CD1c-positive myeloid dendritic cell (primary cell): ENCODE data around the gene MINDY3.
A peak's percentile ranks its signal among the peaks of the same experiment; 100 is the strongest.
"Not testable (repeated sequence)": the region's sequence is repeated elsewhere in the genome, so short reads cannot be mapped to it uniquely, and the experiment has no call there.

ENCODE experiments used
- DNase-seq: peaks from one replicate; pipeline ENCODE4 v3.0.0-alpha.2; 2016; ENCODE audit errors: extremely low spot score

The MINDY3 gene

DNA sequence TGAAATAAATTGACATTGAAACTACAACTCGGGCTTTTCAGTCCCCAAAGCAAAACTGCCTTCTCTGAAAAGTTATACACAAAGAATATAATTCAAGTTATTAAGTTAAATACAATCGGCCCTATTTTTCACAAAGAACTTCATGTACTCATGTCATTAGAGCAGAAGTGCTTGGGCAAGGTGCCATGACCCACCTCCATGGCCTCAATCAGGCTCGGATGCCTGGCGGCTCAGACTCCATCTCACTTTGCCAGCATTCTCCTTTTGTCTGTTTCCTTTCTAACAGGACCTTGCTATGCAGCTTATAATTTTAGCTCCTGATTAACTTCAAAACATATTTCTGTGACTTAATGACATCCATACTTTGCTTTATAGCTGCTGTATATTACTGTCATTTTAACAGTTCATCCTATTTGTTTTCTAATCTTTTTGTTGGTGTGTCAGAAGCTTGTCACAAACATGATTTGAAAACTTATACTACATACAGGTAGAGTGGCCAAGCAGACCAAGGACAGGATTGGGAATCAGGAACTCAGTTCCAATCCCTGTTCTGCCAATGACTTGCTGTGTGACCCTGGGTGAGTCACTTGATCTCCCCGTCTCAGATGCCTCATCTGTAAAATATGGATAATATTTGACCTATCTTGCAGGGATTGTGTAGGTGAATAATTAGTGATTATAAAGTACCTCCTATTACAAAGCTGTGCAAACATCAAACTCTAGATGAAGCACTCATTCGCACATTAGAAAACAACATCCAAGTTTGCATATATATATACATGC, 79.8 kb downstream of the MINDY3 start:
- DNase-seq, result no peak

DNA sequence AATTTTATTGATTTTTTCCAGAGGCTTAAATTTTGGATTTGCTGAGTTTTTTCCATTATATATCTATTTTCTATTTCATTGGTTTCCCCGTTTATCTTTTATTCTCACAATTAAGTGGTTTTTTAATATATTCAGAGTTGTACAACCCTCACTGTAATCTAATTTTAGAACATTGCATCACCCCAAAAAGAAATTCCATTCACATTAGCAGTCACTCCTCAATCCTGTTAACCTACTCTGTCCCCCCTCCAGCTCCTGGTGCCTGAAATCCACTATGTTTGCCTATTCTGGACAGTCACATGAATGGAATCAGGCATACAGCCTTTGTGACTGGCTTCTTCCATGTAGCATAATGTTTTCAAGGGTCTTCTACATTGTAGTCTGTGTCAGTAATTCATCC, 84.8 kb downstream of the MINDY3 start:
- no peak for DNase-seq

DNA sequence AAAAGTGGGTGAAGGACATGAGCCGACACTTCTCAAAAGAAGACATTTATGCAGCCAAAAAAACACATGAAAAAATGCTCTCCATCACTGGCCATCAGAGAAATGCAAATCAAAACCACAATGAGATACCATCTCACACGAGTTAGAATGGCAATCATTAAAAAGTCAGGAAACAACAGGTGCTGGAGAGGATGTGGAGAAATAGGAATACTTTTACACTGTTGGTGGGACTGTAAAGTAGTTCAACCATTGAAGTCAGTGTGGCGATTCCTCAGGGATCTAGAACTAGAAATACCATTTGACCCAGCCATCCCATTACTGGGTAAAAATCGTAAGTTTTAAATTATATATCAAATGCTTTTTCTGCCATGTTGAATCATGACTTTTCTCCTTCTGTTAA, 85.8 kb downstream of the MINDY3 start:
- not testable (repeated sequence) for DNase-seq

- DNase-seq, result no peak
These were observed 95.3 kb downstream of the MINDY3 start for GRCh38 chr10:15764892-15765454.

DNA sequence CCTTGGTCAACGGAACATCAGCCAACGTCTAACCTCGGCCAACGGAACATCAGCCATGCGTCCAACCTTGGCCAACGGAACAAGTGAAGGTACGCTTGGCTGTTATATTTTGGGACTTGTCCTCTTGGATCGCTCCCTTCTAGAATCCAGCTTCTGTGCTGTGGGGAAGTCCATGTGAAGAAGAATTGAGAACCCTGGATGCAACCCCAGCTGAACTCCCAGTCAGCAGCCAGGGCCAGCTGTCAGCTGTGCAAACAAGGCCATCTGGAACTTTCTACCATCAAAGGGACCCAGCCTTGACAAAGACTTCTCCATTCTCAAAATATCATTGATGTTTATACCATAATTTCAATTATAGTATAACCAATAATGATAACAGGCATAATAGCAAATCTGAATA, 97.3 kb downstream of the MINDY3 start:
- DNase-seq, result no peak

GRCh38 chr10:15762239-15762638, 98.1 kb downstream of the MINDY3 start:
- DNase-seq, result not testable (repeated sequence)

DNA sequence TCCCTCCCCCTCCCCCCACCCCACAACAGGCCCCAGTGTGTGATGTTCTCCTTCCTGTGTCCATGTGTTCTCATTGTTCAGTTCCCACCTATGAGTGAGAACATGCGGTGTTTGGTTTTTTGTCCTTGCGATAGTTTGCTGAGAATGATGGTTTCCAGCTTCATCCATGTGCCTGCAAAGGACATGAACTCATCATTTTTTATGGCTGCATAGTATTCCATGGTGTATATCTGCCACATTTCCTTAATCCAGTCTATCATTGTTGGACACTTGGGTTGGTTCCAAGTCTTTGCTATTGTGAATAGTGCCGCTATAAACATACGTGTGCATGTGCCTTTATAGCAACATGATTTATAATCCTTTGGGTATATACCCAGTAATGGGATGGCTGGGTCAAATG, 99.1 kb downstream of the MINDY3 start:
- DNase-seq, result not testable (repeated sequence)

- no peak for DNase-seq
These were observed 99.6 kb downstream of the MINDY3 start for GRCh38 chr10:15760681-15761080.

GRCh38 chr10:15759265-15759664, 101.0 kb downstream of the MINDY3 start:
- no peak for DNase-seq

- no peak for DNase-seq
These were observed 101.7 kb downstream of the MINDY3 start for GRCh38 chr10:15758618-15759017.

DNA sequence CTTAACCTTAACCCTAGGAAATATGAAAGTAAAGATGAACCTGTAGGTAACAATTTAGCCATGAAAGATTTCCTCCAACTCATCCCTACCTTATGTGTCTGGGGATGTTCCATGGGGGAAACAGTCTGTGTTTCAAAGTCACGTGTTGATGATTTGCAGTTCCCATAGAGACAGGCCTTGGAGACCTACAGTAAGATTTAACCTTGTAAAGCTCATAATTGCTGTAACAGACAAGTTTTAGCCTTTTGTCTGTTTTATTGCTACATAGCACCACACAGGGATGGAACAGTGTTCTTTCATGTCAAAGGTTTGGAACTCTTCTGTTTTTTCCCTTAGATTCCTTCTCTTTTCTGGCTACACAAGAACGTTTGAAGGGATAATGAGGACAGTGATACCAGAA, 105.4 kb downstream of the MINDY3 start:
- DNase-seq, result no peak

GRCh38 chr10:15751046-15751445, 109.3 kb downstream of the MINDY3 start:
- DNase-seq, result no peak

GRCh38 chr10:15748126-15748525, 112.2 kb downstream of the MINDY3 start:
- DNase-seq, result no peak

- no peak for DNase-seq
These were observed 112.7 kb downstream of the MINDY3 start for GRCh38 chr10:15747632-15748031.

GRCh38 chr10:15745751-15746150, 114.6 kb downstream of the MINDY3 start:
- no peak for DNase-seq

DNA sequence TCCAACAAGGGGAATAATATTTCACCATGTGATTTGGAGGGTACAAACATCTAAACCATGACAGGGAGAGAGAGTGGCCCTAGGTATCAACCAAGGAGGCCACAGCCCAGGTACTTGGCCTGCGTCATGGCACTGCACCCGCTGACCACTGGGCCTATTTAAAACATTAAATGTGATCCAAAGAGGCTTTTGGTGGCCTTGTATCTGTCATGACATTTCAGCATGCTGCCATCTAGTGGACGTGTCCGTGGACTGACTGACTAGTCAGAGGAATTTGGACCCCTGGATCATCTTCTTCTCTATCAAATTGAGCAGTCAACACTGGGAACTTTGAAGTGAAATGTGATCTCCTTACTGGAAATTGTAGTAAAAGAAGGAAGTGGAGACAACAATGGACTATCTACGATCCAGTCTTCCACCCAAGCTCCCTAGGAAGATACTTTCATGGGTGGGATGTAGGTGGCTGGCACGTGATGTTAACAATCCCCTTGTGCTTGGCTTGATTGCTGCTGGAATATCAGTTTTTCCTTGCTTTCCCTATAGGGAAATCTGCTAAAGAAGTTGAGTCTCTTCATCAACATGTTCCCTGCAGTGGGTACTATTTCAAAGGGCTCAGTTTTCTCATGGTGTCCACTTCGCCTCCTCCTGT, 116.0 kb downstream of the MINDY3 start:
- peak; percentile 19 for DNase-seq

GRCh38 chr10:15743443-15743842, 116.9 kb downstream of the MINDY3 start:
- DNase-seq, result no peak

- no peak for DNase-seq
These were observed 117.5 kb downstream of the MINDY3 start for GRCh38 chr10:15742836-15743235.

- no peak for DNase-seq
These were observed 118.2 kb downstream of the MINDY3 start for GRCh38 chr10:15742102-15742501.

- no peak for DNase-seq
These were observed 118.7 kb downstream of the MINDY3 start for GRCh38 chr10:15741581-15741980.

DNA sequence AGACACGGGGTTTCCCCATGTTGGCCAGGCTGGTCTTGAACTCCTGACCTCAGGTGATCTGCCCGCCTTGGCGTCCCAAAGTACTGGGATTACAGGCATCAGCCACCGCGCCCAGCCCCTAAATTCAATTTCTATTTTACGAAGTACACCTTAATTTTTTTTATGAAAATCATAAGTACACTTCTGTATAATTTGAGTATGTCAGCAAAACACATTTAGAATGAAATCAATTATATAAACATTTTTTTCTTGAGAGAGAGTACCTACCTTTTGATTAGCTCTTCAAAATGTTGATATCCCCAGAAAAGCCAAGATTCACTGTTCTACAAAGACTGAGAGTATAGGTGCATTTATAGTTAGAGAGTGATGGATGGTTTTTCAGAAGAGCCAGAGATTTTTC, 120.0 kb downstream of the MINDY3 start:
- DNase-seq, result no peak

- DNase-seq, result no peak
These were observed 120.9 kb downstream of the MINDY3 start for GRCh38 chr10:15739254-15739970.
